GM23338 (cell line): Measurements from ENCODE around the gene CLDN22.

Experiments
- CREB1 ChIP-seq: fragments of 250-450 bp; sonication (Bioruptor Pico); IDR thresholded peaks from 2 replicates; pipeline ENCODE4 v1.5.0; 2020; ENCODE audit warnings: low read depth, mild to moderate bottlenecking, moderate library complexity
- EZH2phosphoT487 ChIP-seq: fragments of 200-600 bp; sonication (generic); IDR thresholded peaks from one replicate; pipeline ENCODE4 v1.8.1; 2018; ENCODE audit warnings: antibody characterized with exemption; ENCODE audit not compliant: unreplicated experiment
- JUNB ChIP-seq: IDR thresholded peaks from one replicate; pipeline ENCODE4 v1.6.1; 2016; ENCODE audit warnings: antibody characterized with exemption; ENCODE audit not compliant: unreplicated experiment
- POLR2AphosphoS5 ChIP-seq: IDR thresholded peaks from 2 replicates; pipeline ENCODE4 v1.6.1; 2016; ENCODE audit warnings: antibody characterized with exemption, low read depth
- STAT1 ChIP-seq: IDR thresholded peaks from one replicate; pipeline ENCODE4 v1.6.1; 2016; ENCODE audit warnings: antibody characterized with exemption; ENCODE audit not compliant: unreplicated experiment
- TF ChIP-seq, protein P1 (sequence below), 2 experiments: fragments of 200-600 bp in 1 of 2; sonication (generic) in 1 of 2; conservative IDR thresholded peaks; 2 replicates each; pipeline versions ENCODE4 v1.5.1 to v1.6.1; 2016 to 2017; ENCODE audit warnings: antibody characterized with exemption in 2 of 2, low read depth in 2 of 2, mild to moderate bottlenecking in 2 of 2, moderate library complexity in 1 of 2
- TF ChIP-seq, protein P2 (sequence below): IDR thresholded peaks from one replicate; pipeline ENCODE4 v1.6.1; 2018; ENCODE audit warnings: antibody characterized with exemption; ENCODE audit not compliant: unreplicated experiment

DNA sequence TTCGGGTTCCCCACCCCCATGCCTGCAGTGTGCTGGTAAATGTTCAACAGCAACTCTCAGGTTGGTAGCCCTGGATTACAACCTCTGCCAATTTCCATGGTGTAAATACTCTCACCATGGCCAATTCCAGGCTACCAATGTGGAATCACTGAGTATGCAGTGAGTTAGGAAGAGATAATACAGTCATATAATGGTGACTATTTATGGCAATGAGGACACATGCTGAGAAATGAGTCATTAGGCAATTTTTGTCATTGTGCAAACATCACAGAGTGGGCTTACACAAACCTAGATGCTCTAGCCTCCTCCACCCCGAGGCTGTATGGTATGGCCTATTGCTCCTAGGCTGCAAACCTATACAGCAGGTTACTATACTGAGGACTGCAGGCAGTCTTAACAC, 6.8 kb upstream of the CLDN22 start:
- TF ChIP-seq POLR2AphosphoS5: no peak
- TF ChIP-seq, protein P1, sequence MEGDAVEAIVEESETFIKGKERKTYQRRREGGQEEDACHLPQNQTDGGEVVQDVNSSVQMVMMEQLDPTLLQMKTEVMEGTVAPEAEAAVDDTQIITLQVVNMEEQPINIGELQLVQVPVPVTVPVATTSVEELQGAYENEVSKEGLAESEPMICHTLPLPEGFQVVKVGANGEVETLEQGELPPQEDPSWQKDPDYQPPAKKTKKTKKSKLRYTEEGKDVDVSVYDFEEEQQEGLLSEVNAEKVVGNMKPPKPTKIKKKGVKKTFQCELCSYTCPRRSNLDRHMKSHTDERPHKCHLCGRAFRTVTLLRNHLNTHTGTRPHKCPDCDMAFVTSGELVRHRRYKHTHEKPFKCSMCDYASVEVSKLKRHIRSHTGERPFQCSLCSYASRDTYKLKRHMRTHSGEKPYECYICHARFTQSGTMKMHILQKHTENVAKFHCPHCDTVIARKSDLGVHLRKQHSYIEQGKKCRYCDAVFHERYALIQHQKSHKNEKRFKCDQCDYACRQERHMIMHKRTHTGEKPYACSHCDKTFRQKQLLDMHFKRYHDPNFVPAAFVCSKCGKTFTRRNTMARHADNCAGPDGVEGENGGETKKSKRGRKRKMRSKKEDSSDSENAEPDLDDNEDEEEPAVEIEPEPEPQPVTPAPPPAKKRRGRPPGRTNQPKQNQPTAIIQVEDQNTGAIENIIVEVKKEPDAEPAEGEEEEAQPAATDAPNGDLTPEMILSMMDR (conservative IDR thresholded peaks at IDR 0.05; ENCODE audit: low read depth in 2 of 2): no peak
- TF ChIP-seq, protein P2, sequence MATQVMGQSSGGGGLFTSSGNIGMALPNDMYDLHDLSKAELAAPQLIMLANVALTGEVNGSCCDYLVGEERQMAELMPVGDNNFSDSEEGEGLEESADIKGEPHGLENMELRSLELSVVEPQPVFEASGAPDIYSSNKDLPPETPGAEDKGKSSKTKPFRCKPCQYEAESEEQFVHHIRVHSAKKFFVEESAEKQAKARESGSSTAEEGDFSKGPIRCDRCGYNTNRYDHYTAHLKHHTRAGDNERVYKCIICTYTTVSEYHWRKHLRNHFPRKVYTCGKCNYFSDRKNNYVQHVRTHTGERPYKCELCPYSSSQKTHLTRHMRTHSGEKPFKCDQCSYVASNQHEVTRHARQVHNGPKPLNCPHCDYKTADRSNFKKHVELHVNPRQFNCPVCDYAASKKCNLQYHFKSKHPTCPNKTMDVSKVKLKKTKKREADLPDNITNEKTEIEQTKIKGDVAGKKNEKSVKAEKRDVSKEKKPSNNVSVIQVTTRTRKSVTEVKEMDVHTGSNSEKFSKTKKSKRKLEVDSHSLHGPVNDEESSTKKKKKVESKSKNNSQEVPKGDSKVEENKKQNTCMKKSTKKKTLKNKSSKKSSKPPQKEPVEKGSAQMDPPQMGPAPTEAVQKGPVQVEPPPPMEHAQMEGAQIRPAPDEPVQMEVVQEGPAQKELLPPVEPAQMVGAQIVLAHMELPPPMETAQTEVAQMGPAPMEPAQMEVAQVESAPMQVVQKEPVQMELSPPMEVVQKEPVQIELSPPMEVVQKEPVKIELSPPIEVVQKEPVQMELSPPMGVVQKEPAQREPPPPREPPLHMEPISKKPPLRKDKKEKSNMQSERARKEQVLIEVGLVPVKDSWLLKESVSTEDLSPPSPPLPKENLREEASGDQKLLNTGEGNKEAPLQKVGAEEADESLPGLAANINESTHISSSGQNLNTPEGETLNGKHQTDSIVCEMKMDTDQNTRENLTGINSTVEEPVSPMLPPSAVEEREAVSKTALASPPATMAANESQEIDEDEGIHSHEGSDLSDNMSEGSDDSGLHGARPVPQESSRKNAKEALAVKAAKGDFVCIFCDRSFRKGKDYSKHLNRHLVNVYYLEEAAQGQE: no peak
- no peak for TF ChIP-seq JUNB
- TF ChIP-seq STAT1: no peak
- no peak for TF ChIP-seq CREB1 (CRISPR knock-in tag)
- no peak for TF ChIP-seq EZH2phosphoT487
